DOHH2 (cell line): ENCODE measurements around the gene UBE2F.

Source experiments
- CTCF ChIP-seq: fragments of 200-600 bp; sonication (generic); IDR thresholded peaks from one replicate; pipeline ENCODE4 v1.5.1; 2014; ENCODE audit warnings: antibody characterized with exemption, mild to moderate bottlenecking, low read depth, low read length; ENCODE audit not compliant: poor library complexity, severe bottlenecking
- EZH2phosphoT487 ChIP-seq: fragments of 200-600 bp; sonication (generic); IDR thresholded peaks from 2 replicates; pipeline ENCODE4 v1.6.1; 2017; ENCODE audit warnings: borderline replicate concordance, mild to moderate bottlenecking, antibody characterized with exemption, low read length, moderate library complexity, mixed read lengths

- TF ChIP-seq CTCF (no peak), EZH2phosphoT487 (no peak)
These were observed 30.7 kb downstream of the UBE2F start for GRCh38 chr2:237997521-237997920.
